K562 (cell line): ENCODE data around the gene TMC4. TPM values are rescaled to one million over a fixed set of nuclear protein-coding genes. Genes with fewer than 3 reads are reported as not detected.

Experiments
- CBFA2T3 ChIP-seq: fragments of 450-650 bp; IDR thresholded peaks from 2 replicates; pipeline ENCODE4 v1.6.1; 2017
- ELF4 ChIP-seq: fragments of 450-650 bp; formaldehyde crosslinking; IDR thresholded peaks from 2 replicates; pipeline ENCODE4 v1.4.0; 2022; ENCODE audit warnings: missing genetic modification characterization
- EP300 ChIP-seq: IDR thresholded peaks from 2 replicates; pipeline ENCODE4 v1.6.1; 2012; ENCODE audit warnings: low read length, improper control_type of control experiment
- FIP1L1 ChIP-seq: fragments of 200-400 bp; formaldehyde crosslinking; IDR thresholded peaks from 2 replicates; pipeline ENCODE4 v1.6.1; 2018; ENCODE audit warnings: mild to moderate bottlenecking, low read depth, low read length; ENCODE audit not compliant: poor library complexity, severe bottlenecking
- FOXA1 ChIP-seq: fragments of 450-650 bp; IDR thresholded peaks from 2 replicates; pipeline ENCODE4 v1.6.1; 2016; ENCODE audit warnings: mild to moderate bottlenecking, borderline replicate concordance
- FOXM1 ChIP-seq, 2 experiments: fragments of 450-650 bp in 1 of 2; sonication (generic) in 1 of 2; formaldehyde crosslinking in 1 of 2; IDR thresholded peaks; 2 replicates each; pipeline versions ENCODE4 v1.6.1 to v1.9.0; 2017 to 2022; ENCODE audit warnings: low read depth in 2 of 2, mild to moderate bottlenecking in 2 of 2, missing genetic modification reagents in 1 of 2, moderate library complexity in 1 of 2
- FOXP1 ChIP-seq: sonication (generic); formaldehyde crosslinking; IDR thresholded peaks from 2 replicates; pipeline ENCODE4 v1.8.0; 2022; ENCODE audit warnings: mild to moderate bottlenecking, missing genetic modification reagents
- HMG20B ChIP-seq: fragments of 250-450 bp; sonication (Bioruptor Pico); IDR thresholded peaks from 2 replicates; pipeline ENCODE4 v1.5.0; 2021; ENCODE audit warnings: mild to moderate bottlenecking
- MTA1 ChIP-seq: fragments of 450-650 bp; IDR thresholded peaks from 2 replicates; pipeline ENCODE4 v1.6.1; 2017; ENCODE audit warnings: borderline replicate concordance
- NFYB ChIP-seq: IDR thresholded peaks from 2 replicates; pipeline ENCODE4 v1.6.1; 2011; ENCODE audit warnings: mild to moderate bottlenecking, moderate library complexity; ENCODE audit not compliant: insufficient read length; ENCODE audit errors: extremely low read depth
- RUNX1 ChIP-seq: sonication (generic); IDR thresholded peaks from 2 replicates; pipeline ENCODE4 v1.6.1; 2016; ENCODE audit warnings: antibody characterized with exemption, low read depth
- SRSF9 ChIP-seq: fragments of 200-400 bp; formaldehyde crosslinking; IDR thresholded peaks from 2 replicates; pipeline ENCODE4 v1.6.1; 2017; ENCODE audit warnings: low read depth, low read length, borderline replicate concordance
- ZNF146 ChIP-seq: IDR thresholded peaks from one replicate; pipeline ENCODE4 v1.6.1; 2018; ENCODE audit warnings: missing compliant biosample characterization; ENCODE audit not compliant: unreplicated experiment
- ZNF184 ChIP-seq: sonication (generic); formaldehyde crosslinking; IDR thresholded peaks from 2 replicates; pipeline ENCODE4 v1.5.0; 2020; ENCODE audit warnings: missing genetic modification reagents
- ZNF224 ChIP-seq: sonication (generic); formaldehyde crosslinking; IDR thresholded peaks from 2 replicates; pipeline ENCODE4 v1.8.0; 2022; ENCODE audit warnings: mild to moderate bottlenecking, missing genetic modification reagents
- ZNF717 ChIP-seq: fragments of 250-450 bp; sonication (Bioruptor Pico); IDR thresholded peaks from 2 replicates; pipeline ENCODE4 v1.5.0; 2021
- ZNF75A ChIP-seq: fragments of 450-650 bp; formaldehyde crosslinking; IDR thresholded peaks from 2 replicates; pipeline ENCODE4 v1.4.0; 2020; ENCODE audit warnings: mild to moderate bottlenecking
- polyA plus RNA-seq, 8 experiments: library from polyadenylated mRNA; depleted of rRNA in 4 of 8; stranded (reverse) in 5 of 8; unstranded in 3 of 8; fragments of >200 nt; fragmentation: Nextera tagmentation in 2 of 8; fragmentation: Illumina TruSeq in 1 of 8; extraction: Ambion mirVana in 2 of 8; extraction: Trizol in 1 of 8; gene quantifications; 2 replicates each; pipeline versions ENCODE4 v1.2.1 to v1.2.3, GENCODE V29; 2011 to 2014; ENCODE audit warnings: inconsistent platforms in 1 of 8, missing spikeins in 1 of 8
- total RNA-seq, 7 experiments: library from RNA; depleted of rRNA in 6 of 7; stranded (reverse); fragments of >200 nt in 6 of 7; fragmentation: Illumina TruSeq in 2 of 7; extraction: Trizol in 2 of 7; gene quantifications; 2 replicates each; pipeline versions ENCODE4 v1.2.1 to v1.2.3, GENCODE V29; 2011 to 2021; ENCODE audit warnings: low replicate concordance in 1 of 7
- TF ChIP-seq, protein P1 (sequence below): fragments of 250-450 bp; sonication (Bioruptor Pico); IDR thresholded peaks from 2 replicates; pipeline ENCODE4 v1.5.0; 2022; ENCODE audit warnings: mild to moderate bottlenecking
- TF ChIP-seq, protein P2 (sequence below): fragments of 200-400 bp; formaldehyde crosslinking; IDR thresholded peaks from 2 replicates; pipeline ENCODE4 v1.6.1; 2017; ENCODE audit warnings: mild to moderate bottlenecking, low read depth, low read length, moderate library complexity
- TF ChIP-seq, protein P3 (sequence below): sonication (generic); formaldehyde crosslinking; IDR thresholded peaks from 2 replicates; pipeline ENCODE4 v1.8.1; 2023; ENCODE audit warnings: mild to moderate bottlenecking, missing genetic modification reagents, moderate library complexity
- TF ChIP-seq, protein P4 (sequence below): fragments of 250-450 bp; sonication (Bioruptor Pico); IDR thresholded peaks from 2 replicates; pipeline ENCODE4 v1.5.0; 2020; ENCODE audit warnings: mild to moderate bottlenecking, borderline replicate concordance
- TF ChIP-seq, protein P5 (sequence below): fragments of 450-650 bp; IDR thresholded peaks from 2 replicates; pipeline ENCODE4 v1.6.1; 2017; ENCODE audit warnings: mild to moderate bottlenecking, moderate library complexity

The TMC4 gene
- total and polyA plus RNA-seq, 9 of the 15 experiments (the other 6 are each of a cell fraction or from before 2014, with no cell fraction given): 0.12 to 0.79 (median 0.36) TPM; not detected in 2

DNA sequence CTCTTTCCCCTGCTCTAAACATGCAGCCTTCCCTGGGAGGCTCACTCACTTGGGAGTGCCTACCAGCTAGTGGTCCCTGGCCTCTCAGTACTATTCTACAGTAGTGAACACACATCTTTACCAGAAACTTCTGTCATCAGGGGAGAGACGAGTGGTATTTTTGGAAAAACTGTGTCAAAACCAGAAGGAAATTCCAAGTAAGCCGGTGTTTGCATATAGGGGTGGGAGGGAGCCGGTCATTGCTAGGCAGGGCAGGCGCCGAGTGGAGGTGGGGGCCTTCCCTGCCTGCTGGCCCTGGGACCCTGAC, 34.7 kb upstream of the TMC4 start (continued):
- TF ChIP-seq, protein P1, sequence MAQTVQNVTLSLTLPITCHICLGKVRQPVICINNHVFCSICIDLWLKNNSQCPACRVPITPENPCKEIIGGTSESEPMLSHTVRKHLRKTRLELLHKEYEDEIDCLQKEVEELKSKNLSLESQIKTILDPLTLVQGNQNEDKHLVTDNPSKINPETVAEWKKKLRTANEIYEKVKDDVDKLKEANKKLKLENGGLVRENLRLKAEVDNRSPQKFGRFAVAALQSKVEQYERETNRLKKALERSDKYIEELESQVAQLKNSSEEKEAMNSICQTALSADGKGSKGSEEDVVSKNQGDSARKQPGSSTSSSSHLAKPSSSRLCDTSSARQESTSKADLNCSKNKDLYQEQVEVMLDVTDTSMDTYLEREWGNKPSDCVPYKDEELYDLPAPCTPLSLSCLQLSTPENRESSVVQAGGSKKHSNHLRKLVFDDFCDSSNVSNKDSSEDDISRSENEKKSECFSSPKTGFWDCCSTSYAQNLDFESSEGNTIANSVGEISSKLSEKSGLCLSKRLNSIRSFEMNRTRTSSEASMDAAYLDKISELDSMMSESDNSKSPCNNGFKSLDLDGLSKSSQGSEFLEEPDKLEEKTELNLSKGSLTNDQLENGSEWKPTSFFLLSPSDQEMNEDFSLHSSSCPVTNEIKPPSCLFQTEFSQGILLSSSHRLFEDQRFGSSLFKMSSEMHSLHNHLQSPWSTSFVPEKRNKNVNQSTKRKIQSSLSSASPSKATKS (CRISPR knock-in tag): no peak
- no peak for TF ChIP-seq NFYB
- TF ChIP-seq, protein P2, sequence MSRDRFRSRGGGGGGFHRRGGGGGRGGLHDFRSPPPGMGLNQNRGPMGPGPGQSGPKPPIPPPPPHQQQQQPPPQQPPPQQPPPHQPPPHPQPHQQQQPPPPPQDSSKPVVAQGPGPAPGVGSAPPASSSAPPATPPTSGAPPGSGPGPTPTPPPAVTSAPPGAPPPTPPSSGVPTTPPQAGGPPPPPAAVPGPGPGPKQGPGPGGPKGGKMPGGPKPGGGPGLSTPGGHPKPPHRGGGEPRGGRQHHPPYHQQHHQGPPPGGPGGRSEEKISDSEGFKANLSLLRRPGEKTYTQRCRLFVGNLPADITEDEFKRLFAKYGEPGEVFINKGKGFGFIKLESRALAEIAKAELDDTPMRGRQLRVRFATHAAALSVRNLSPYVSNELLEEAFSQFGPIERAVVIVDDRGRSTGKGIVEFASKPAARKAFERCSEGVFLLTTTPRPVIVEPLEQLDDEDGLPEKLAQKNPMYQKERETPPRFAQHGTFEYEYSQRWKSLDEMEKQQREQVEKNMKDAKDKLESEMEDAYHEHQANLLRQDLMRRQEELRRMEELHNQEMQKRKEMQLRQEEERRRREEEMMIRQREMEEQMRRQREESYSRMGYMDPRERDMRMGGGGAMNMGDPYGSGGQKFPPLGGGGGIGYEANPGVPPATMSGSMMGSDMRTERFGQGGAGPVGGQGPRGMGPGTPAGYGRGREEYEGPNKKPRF: no peak
- TF ChIP-seq MTA1: no peak
- TF ChIP-seq EP300: no peak
- no peak for TF ChIP-seq ZNF146 (CRISPR knock-in tag)
- TF ChIP-seq ZNF224: no peak
- no peak for TF ChIP-seq FOXP1 (CRISPR knock-in tag)
- TF ChIP-seq, protein P3, sequence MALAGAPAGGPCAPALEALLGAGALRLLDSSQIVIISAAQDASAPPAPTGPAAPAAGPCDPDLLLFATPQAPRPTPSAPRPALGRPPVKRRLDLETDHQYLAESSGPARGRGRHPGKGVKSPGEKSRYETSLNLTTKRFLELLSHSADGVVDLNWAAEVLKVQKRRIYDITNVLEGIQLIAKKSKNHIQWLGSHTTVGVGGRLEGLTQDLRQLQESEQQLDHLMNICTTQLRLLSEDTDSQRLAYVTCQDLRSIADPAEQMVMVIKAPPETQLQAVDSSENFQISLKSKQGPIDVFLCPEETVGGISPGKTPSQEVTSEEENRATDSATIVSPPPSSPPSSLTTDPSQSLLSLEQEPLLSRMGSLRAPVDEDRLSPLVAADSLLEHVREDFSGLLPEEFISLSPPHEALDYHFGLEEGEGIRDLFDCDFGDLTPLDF: no peak
- TF ChIP-seq FOXM1 (IDR thresholded peaks at IDR 0.05; ENCODE audit: low read depth): no peak
- TF ChIP-seq FOXM1 (CRISPR knock-in tag; IDR thresholded peaks at IDR 0.05; ENCODE audit: low read depth): no peak
- TF ChIP-seq ZNF184 (CRISPR knock-in tag): no peak
- TF ChIP-seq RUNX1: no peak
- TF ChIP-seq, protein P4, sequence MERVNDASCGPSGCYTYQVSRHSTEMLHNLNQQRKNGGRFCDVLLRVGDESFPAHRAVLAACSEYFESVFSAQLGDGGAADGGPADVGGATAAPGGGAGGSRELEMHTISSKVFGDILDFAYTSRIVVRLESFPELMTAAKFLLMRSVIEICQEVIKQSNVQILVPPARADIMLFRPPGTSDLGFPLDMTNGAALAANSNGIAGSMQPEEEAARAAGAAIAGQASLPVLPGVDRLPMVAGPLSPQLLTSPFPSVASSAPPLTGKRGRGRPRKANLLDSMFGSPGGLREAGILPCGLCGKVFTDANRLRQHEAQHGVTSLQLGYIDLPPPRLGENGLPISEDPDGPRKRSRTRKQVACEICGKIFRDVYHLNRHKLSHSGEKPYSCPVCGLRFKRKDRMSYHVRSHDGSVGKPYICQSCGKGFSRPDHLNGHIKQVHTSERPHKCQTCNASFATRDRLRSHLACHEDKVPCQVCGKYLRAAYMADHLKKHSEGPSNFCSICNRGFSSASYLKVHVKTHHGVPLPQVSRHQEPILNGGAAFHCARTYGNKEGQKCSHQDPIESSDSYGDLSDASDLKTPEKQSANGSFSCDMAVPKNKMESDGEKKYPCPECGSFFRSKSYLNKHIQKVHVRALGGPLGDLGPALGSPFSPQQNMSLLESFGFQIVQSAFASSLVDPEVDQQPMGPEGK (CRISPR knock-in tag): no peak
- 0 out of 2 replicates have a peak, but pooled peaks have one; percentile 74 for TF ChIP-seq ZNF717 (CRISPR knock-in tag)
- TF ChIP-seq HMG20B (CRISPR knock-in tag): 0 out of 2 replicates have a peak, but pooled peaks have one; percentile 43
- TF ChIP-seq, protein P5, sequence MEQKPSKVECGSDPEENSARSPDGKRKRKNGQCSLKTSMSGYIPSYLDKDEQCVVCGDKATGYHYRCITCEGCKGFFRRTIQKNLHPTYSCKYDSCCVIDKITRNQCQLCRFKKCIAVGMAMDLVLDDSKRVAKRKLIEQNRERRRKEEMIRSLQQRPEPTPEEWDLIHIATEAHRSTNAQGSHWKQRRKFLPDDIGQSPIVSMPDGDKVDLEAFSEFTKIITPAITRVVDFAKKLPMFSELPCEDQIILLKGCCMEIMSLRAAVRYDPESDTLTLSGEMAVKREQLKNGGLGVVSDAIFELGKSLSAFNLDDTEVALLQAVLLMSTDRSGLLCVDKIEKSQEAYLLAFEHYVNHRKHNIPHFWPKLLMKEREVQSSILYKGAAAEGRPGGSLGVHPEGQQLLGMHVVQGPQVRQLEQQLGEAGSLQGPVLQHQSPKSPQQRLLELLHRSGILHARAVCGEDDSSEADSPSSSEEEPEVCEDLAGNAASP: no peak
- TF ChIP-seq FOXA1: no peak
- no peak for TF ChIP-seq CBFA2T3
- TF ChIP-seq FIP1L1: peak; percentile 31
- TF ChIP-seq SRSF9: no peak
- no peak for TF ChIP-seq ELF4 (CRISPR knock-in tag)
- TF ChIP-seq ZNF75A (CRISPR knock-in tag): no peak
